K562 treated with DMSO at 1 percent for 24 hours (cell line): ENCODE results near the gene MUCL1. TPM values are rescaled to one million over a fixed set of nuclear protein-coding genes. Genes with fewer than 3 reads are reported as not detected.

Source experiments
- total RNA-seq: library from RNA; unstranded; fragments of 300-600 nt; gene quantifications from 2 replicates; pipeline ENCODE4 v1.2.3, GENCODE V29; 2022; ENCODE audit warnings: low read depth; ENCODE audit not compliant: insufficient read depth

The MUCL1 gene, protein sequence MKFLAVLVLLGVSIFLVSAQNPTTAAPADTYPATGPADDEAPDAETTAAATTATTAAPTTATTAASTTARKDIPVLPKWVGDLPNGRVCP
- not detected in 2 replicates for total RNA-seq

DNA sequence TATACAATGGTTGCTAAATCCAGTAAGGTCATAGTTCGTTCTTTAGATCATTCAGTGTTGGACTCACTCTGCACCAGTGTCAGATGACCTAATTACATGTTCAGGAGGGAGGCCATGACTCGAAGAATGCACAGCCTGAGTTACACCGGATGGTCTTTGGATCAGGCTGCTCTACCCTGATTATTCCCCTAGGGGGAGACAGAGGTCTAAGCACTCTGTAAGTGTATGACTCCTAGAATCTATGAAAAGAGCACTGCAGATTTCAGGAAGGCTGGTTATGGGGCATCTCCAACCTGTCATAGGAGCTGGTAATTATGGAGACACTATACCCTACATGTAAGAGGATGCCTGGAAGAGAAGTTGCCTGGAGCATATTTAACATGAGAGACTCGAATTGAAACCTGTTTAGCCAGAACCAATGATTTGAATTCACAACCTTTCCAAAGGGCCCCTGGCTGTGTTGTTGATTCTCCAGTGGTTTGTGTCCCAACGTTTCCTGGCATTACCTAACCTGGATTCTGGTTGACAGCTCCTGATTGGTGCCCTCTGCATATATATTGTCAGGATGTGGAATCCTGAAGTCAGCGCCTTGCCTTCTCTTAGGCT lies at the start of gene MUCL1:
Gene MUCL1, plus strand, starts transcription at position 584 of the 606 bp plus-strand sequence. CDS start 67 bp downstream, outside the sequence.

Other genes starting within 250 kb of the MUCL1 start
- gene LACRT, start 219.6 kb upstream of the MUCL1 start, total RNA-seq: not detected in 2 replicates
- gene DCD, start 206.2 kb upstream of the MUCL1 start, total RNA-seq: not detected in 2 replicates
- 5.8 and 6.3 TPM in 2 replicates for gene TESPA1, start 130.2 kb downstream of the MUCL1 start, total RNA-seq
- gene NEUROD4, start 165.5 kb downstream of the MUCL1 start, total RNA-seq: not detected in 2 replicates